HEK293T (cell line): ENCODE data around the gene SP8.

ENCODE experiments used
- CTCF ChIA-PET: fragments of 350-600 bp; formaldehyde crosslinking; extraction: SDS; loops from one replicate; lab custom pipeline; 2021; ENCODE audit warnings: antibody characterized with exemption, inconsistent platforms; lab: Yijun Ruan, JAX
- POLR2A ChIA-PET: fragments of 350-600 bp; formaldehyde crosslinking; extraction: SDS; loops from one replicate; lab custom pipeline; 2020; ENCODE audit warnings: antibody characterized with exemption, inconsistent platforms; lab: Yijun Ruan, JAX
- DNase-seq: peaks from one replicate; pipeline ENCODE4 v3.0.0; 2012; ENCODE audit warnings: mixed read lengths; ENCODE audit errors: extremely low spot score
- ARNT ChIP-seq: fragments of 450-650 bp; IDR thresholded peaks from 2 replicates; pipeline ENCODE4 v1.6.1; 2017; ENCODE audit warnings: mild to moderate bottlenecking
- BHLHE40 ChIP-seq: fragments of 450-650 bp; IDR thresholded peaks from 2 replicates; pipeline ENCODE4 v1.6.1; 2016; ENCODE audit warnings: mild to moderate bottlenecking, moderate library complexity, borderline replicate concordance
- CTBP1 ChIP-seq: fragments of 450-650 bp; IDR thresholded peaks from 2 replicates; pipeline ENCODE4 v1.6.1; 2016; ENCODE audit warnings: borderline replicate concordance
- ELF4 ChIP-seq: fragments of 450-650 bp; IDR thresholded peaks from 2 replicates; pipeline ENCODE4 v1.6.1; 2017; ENCODE audit warnings: antibody characterized with exemption
- FOXA1 ChIP-seq: fragments of 450-650 bp; IDR thresholded peaks from 2 replicates; pipeline ENCODE4 v1.6.1; 2016; ENCODE audit warnings: mild to moderate bottlenecking
- FOXK2 ChIP-seq: fragments of 450-650 bp; IDR thresholded peaks from 2 replicates; pipeline ENCODE4 v1.6.1; 2016; ENCODE audit warnings: mild to moderate bottlenecking
- FOXM1 ChIP-seq: fragments of 450-650 bp; IDR thresholded peaks from 2 replicates; pipeline ENCODE4 v1.6.1; 2017; ENCODE audit warnings: mild to moderate bottlenecking, borderline replicate concordance
- HDGF ChIP-seq: fragments of 450-650 bp; IDR thresholded peaks from 2 replicates; pipeline ENCODE4 v1.6.1; 2017; ENCODE audit warnings: antibody characterized with exemption, borderline replicate concordance
- L3MBTL2 ChIP-seq: fragments of 450-650 bp; conservative IDR thresholded peaks from 2 replicates; pipeline ENCODE4 v1.6.1; 2016; ENCODE audit warnings: mild to moderate bottlenecking
- LEF1 ChIP-seq: fragments of 450-650 bp; IDR thresholded peaks from 2 replicates; pipeline ENCODE4 v1.6.1; 2017; ENCODE audit warnings: mild to moderate bottlenecking, borderline replicate concordance
- NFRKB ChIP-seq: fragments of 450-650 bp; IDR thresholded peaks from 2 replicates; pipeline ENCODE4 v1.6.1; 2016; ENCODE audit warnings: mild to moderate bottlenecking, moderate library complexity
- SP1 ChIP-seq: fragments of 450-650 bp; IDR thresholded peaks from 2 replicates; pipeline ENCODE4 v1.6.1; 2017
- SUZ12 ChIP-seq: fragments of 450-650 bp; IDR thresholded peaks from 2 replicates; pipeline ENCODE4 v1.6.1; 2016; ENCODE audit warnings: mild to moderate bottlenecking
- TARDBP ChIP-seq: fragments of 450-650 bp; IDR thresholded peaks from 2 replicates; pipeline ENCODE4 v1.6.1; 2016
- ZNF384 ChIP-seq: fragments of 450-650 bp; IDR thresholded peaks from 2 replicates; pipeline ENCODE4 v1.6.1; 2016
- TF ChIP-seq, protein P1 (sequence below): fragments of 450-650 bp; IDR thresholded peaks from 2 replicates; pipeline ENCODE4 v1.6.1; 2016

The SP8 gene

DNA sequence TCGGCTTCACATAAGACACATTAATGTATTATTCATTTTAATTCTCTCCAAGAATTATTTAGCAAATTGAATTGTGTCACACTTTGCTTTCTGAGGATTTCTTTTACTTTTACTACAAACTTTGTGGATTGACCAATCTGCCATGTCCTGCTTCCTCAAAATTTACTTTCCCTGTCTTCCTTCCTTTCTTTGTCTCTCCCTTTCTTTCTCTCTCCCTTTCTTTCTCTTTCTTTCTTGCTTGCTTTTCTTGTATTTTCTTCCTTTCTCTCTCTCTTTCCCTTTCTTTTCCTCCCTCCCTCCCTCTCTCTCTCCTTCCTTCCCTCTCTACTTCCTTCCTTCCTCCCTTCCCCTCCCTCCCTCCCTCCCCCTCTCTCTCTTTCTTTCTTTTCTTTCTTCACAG is 37.8 kb downstream of the SP8 start:
- TF ChIP-seq FOXK2 = no peak
- no peak for TF ChIP-seq FOXM1
- TF ChIP-seq, protein P1, sequence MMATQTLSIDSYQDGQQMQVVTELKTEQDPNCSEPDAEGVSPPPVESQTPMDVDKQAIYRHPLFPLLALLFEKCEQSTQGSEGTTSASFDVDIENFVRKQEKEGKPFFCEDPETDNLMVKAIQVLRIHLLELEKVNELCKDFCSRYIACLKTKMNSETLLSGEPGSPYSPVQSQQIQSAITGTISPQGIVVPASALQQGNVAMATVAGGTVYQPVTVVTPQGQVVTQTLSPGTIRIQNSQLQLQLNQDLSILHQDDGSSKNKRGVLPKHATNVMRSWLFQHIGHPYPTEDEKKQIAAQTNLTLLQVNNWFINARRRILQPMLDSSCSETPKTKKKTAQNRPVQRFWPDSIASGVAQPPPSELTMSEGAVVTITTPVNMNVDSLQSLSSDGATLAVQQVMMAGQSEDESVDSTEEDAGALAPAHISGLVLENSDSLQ = no peak
- no peak for TF ChIP-seq ARNT
- ChIA-PET CTCF (no interaction called here), POLR2A (no interaction called here)
- DNase-seq = no peak

DNA sequence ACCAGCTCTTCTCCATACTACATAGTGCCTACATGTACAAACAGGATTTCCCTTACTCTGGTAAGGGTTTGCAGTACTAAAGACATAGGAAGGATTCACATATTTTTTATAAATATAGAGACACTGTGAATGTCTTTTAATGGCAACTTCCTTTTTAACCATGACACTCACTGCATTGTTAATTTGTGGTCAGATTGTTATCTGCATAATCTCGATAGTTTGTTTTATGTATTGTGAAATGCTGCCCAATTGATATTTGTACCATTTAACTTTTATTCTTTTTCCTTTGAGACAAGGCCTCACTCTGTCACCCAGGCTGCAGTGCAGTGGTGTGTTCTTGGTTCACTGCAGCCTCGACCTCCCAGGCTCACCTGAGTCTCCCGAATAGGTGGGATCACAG is 39.7 kb downstream of the SP8 start:
- TF ChIP-seq ZNF384 = no peak
- no peak for TF ChIP-seq ARNT
- no peak for TF ChIP-seq SP1
- TF ChIP-seq CTBP1 = no peak
- no peak for TF ChIP-seq HDGF
- TF ChIP-seq BHLHE40 = no peak
- no peak for TF ChIP-seq TARDBP
- no peak for TF ChIP-seq NFRKB
- no peak for TF ChIP-seq FOXK2
- TF ChIP-seq, protein P1 = no peak
- TF ChIP-seq LEF1 = no peak
- no peak for TF ChIP-seq SUZ12
- TF ChIP-seq ELF4 = no peak
- TF ChIP-seq FOXM1 = no peak
- no peak for TF ChIP-seq FOXA1
- TF ChIP-seq L3MBTL2 = no peak
- ChIA-PET CTCF (no interaction called here), POLR2A (no interaction called here)
- DNase-seq = no peak

DNA sequence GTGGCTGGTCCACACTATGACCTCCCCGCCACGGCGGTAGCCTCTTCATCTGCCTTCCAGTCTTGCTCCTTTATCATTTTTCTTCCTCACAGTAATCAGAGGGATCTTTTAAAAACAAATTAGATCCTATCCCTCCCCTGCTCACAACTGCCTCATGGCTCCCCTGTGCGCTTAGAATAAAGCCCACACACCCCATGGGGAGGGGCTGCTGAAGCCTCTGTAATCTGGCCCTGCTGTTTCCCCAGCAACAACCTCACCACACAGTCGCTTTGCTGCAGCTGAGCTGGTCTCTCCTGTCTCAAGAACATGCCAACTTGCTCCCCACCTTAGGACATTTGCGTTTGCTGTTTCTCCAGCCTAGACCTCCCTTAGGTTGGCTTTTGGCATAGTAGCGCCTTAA is 41.0 kb downstream of the SP8 start:
- CTCF ChIA-PET = interaction anchor here (0.6 to 1.3 kb wide), 2 partner anchors 42 to 94 kb away, joined by 3 to 4 read pairs; no protein-coding TSS in a partner anchor
- POLR2A ChIA-PET = no interaction called here
- TF ChIP-seq CTBP1 (no peak), ELF4 (no peak), ARNT (no peak), L3MBTL2 (no peak), FOXM1 (no peak), FOXK2 (no peak), ZNF384 (no peak), FOXA1 (no peak), HDGF (no peak), NFRKB (no peak)
- TF ChIP-seq, protein P1 = no peak
- peak; percentile 19 for DNase-seq

DNA sequence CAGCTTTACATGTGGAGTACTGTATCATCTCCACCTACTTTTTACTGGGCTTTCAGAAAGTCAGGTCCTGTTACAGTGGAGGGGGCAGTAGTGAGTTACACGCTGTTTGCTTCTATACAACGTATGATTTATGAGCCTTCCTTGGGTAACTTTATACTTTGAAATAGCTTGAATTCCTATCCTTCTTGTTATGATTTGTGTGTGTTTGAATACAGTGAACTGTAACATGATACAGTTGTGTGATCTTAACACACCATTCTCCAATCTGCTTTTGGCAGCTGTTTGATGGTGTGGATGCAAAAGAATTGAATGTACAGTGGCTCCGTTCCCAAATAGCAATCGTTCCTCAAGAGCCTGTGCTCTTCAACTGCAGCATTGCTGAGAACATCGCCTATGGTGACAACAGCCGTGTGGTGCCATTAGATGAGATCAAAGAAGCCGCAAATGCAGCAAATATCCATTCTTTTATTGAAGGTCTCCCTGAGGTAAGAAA is 41.7 kb downstream of the SP8 start:
- ChIA-PET POLR2A (no interaction called here), CTCF (interaction anchor here (0.5 to 1.3 kb wide), 9 partner anchors 9 to 1711 kb away, joined by 3 to 5 read pairs (median 3); no protein-coding TSS in a partner anchor)
- TF ChIP-seq L3MBTL2 (no peak), NFRKB (no peak), CTBP1 (peak; percentile 39; the same call in 1 of the 2 replicates)
- TF ChIP-seq, protein P1 = peak; percentile 96
- peak; percentile 56 for DNase-seq

DNA sequence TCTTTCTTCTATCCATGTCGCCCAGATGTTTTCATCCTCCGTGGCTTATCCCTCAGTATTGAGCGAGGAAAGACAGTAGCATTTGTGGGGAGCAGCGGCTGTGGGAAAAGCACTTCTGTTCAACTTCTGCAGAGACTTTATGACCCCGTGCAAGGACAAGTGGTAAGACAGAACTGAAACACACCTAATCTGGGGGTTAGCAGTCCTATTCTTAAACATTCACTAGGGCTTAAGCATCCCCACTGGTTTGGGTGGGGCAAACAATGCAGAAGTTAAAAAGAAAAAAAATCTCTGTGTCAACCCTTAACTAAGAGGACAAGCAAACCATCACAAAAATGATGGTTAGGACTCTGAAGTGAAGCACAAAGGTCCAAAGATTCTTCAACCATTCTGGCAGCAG is 43.8 kb downstream of the SP8 start:
- no peak for DNase-seq
- TF ChIP-seq ARNT (no peak), SP1 (no peak), BHLHE40 (no peak), TARDBP (no peak), LEF1 (no peak), FOXK2 (no peak), ELF4 (no peak), CTBP1 (no peak), HDGF (no peak), ZNF384 (no peak), FOXA1 (no peak), FOXM1 (no peak), NFRKB (no peak), SUZ12 (no peak), L3MBTL2 (no peak)
- TF ChIP-seq, protein P1 = no peak
- CTCF ChIA-PET = no interaction called here
- POLR2A ChIA-PET = no interaction called here
